GM18520 (cell line): ENCODE data around the gene UBXN1.
"Not testable (repeated sequence)": the region's sequence is repeated elsewhere in the genome, so short reads cannot be mapped to it uniquely, and the experiment has no call there.

Experiments
- ATAC-seq: cut with Tn5 transposase; IDR thresholded peaks from one replicate; pipeline ENCODE4 v1.9.1; 2021; ENCODE audit not compliant: unreplicated experiment

UBXN1 gene

GRCh38 chr11:62673196-62673525 is 5.7 kb downstream of the UBXN1 start:
- ATAC-seq: no peak

GRCh38 chr11:62671608-62672389 is 7.1 kb downstream of the UBXN1 start, which contains the start of the genes LBHD1 and UQCC3:
Gene LBHD1 (minus strand): TSS chr11:62672267. CDS start chr11:62670031, 2,236 bp downstream.
Gene UQCC3 (plus strand): TSS chr11:62671673. CDS start chr11:62671746, 73 bp downstream.
- ATAC-seq: peak; percentile 36

GRCh38 chr11:62671236-62671607 is 7.7 kb downstream of the UBXN1 start:
- ATAC-seq: no peak

- ATAC-seq: no peak
Observed at GRCh38 chr11:62669420-62670161, 9.3 kb downstream of the UBXN1 start.

- ATAC-seq: no peak
Observed at GRCh38 chr11:62667460-62667859, 11.4 kb downstream of the UBXN1 start.

- no peak for ATAC-seq
Observed at GRCh38 chr11:62666259-62666926, 12.5 kb downstream of the UBXN1 start.

GRCh38 chr11:62665599-62666258 is 13.1 kb downstream of the UBXN1 start:
- peak; percentile 5 for ATAC-seq

- ATAC-seq: peak; percentile 72
Observed at GRCh38 chr11:62665075-62665598, 13.7 kb downstream of the UBXN1 start, which contains the start of the genes C11orf98 and CSKMT. Gene C11orf98 (minus strand): TSS chr11:62665210. CDS start chr11:62665169, 41 bp downstream. Gene CSKMT (plus strand): TSS chr11:62665312. CDS start chr11:62665880, 568 bp downstream.

GRCh38 chr11:62664405-62665074 is 14.3 kb downstream of the UBXN1 start:
- ATAC-seq: peak; percentile 9

- no peak for ATAC-seq
Observed at GRCh38 chr11:62656796-62657429, 22.0 kb downstream of the UBXN1 start.

GRCh38 chr11:62654297-62654696 is 24.6 kb downstream of the UBXN1 start:
- ATAC-seq: no peak

GRCh38 chr11:62652161-62653006 is 26.5 kb downstream of the UBXN1 start:
- ATAC-seq: no peak

- not testable (repeated sequence) for ATAC-seq
Observed at GRCh38 chr11:62650283-62650682, 28.6 kb downstream of the UBXN1 start.

- ATAC-seq: no peak
Observed at GRCh38 chr11:62649486-62649885, 29.4 kb downstream of the UBXN1 start.

GRCh38 chr11:62648967-62649364 is 29.9 kb downstream of the UBXN1 start:
- no peak for ATAC-seq

GRCh38 chr11:62648185-62648966 is 30.5 kb downstream of the UBXN1 start:
- no peak for ATAC-seq

GRCh38 chr11:62647609-62648005 is 31.3 kb downstream of the UBXN1 start:
- no peak for ATAC-seq
